PFSK-1 (cell line): Measurements from ENCODE around the gene TPST1.

Source experiments
- FOXP2 ChIP-seq: optimal IDR thresholded peaks from 2 replicates; pipeline ENCODE3; 2011; ENCODE audit warnings: borderline replicate concordance, control low read depth, inconsistent platforms; ENCODE audit not compliant: insufficient read depth; ENCODE audit errors: extremely low read length, extremely low read depth
- POLR2AphosphoS5 ChIP-seq: IDR thresholded peaks from 2 replicates; pipeline ENCODE4 v1.6.1; 2012; ENCODE audit warnings: low read depth, mild to moderate bottlenecking, control low read depth, low read length, moderate library complexity
- SIN3A ChIP-seq: IDR thresholded peaks from 2 replicates; pipeline ENCODE4 v1.6.1; 2012; ENCODE audit warnings: mild to moderate bottlenecking, low read length, moderate library complexity, borderline replicate concordance; ENCODE audit not compliant: insufficient read depth
- TAF1 ChIP-seq: IDR thresholded peaks from 2 replicates; pipeline ENCODE4 v1.6.1; 2012; ENCODE audit warnings: low read length, control low read depth, borderline replicate concordance; ENCODE audit not compliant: insufficient read depth
- TF ChIP-seq, protein P1 (sequence below), 2 experiments: IDR thresholded peaks; 2 replicates each; pipeline versions ENCODE4 v1.6.1 to v1.8.0; 2011 to 2012; ENCODE audit warnings: low read depth in 2 of 2, low read length in 2 of 2, control low read depth in 1 of 2, inconsistent platforms in 1 of 2, mild to moderate bottlenecking in 1 of 2, moderate library complexity in 1 of 2; ENCODE audit not compliant: insufficient read depth in 1 of 2

The TPST1 gene

DNA sequence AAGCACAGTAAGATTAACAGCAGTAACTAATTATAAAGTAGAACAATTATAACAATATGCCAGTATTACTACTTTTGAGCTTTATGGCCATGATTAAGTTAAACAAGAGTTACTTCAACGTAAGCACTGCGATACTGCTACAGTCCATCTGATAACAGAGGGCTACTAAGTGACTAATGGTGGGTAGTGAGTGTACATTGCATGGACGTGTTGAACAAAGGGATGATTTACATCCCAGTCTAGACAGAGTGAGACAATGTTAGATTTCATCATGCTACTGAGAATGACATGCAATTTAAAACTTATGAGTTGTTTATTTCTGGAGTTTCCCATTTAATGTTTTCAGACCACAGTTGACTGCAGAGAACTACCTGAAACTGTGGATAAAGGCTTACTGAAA, 45.6 kb downstream of the TPST1 start:
- no peak for TF ChIP-seq SIN3A
- no peak for TF ChIP-seq POLR2AphosphoS5
- no peak for TF ChIP-seq TAF1
- TF ChIP-seq, protein P1, sequence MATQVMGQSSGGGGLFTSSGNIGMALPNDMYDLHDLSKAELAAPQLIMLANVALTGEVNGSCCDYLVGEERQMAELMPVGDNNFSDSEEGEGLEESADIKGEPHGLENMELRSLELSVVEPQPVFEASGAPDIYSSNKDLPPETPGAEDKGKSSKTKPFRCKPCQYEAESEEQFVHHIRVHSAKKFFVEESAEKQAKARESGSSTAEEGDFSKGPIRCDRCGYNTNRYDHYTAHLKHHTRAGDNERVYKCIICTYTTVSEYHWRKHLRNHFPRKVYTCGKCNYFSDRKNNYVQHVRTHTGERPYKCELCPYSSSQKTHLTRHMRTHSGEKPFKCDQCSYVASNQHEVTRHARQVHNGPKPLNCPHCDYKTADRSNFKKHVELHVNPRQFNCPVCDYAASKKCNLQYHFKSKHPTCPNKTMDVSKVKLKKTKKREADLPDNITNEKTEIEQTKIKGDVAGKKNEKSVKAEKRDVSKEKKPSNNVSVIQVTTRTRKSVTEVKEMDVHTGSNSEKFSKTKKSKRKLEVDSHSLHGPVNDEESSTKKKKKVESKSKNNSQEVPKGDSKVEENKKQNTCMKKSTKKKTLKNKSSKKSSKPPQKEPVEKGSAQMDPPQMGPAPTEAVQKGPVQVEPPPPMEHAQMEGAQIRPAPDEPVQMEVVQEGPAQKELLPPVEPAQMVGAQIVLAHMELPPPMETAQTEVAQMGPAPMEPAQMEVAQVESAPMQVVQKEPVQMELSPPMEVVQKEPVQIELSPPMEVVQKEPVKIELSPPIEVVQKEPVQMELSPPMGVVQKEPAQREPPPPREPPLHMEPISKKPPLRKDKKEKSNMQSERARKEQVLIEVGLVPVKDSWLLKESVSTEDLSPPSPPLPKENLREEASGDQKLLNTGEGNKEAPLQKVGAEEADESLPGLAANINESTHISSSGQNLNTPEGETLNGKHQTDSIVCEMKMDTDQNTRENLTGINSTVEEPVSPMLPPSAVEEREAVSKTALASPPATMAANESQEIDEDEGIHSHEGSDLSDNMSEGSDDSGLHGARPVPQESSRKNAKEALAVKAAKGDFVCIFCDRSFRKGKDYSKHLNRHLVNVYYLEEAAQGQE (IDR thresholded peaks at IDR 0.05; ENCODE audit: insufficient read depth in 1 of 2, low read depth in 2 of 2, low read length in 2 of 2) = no peak
- no peak for TF ChIP-seq FOXP2

DNA sequence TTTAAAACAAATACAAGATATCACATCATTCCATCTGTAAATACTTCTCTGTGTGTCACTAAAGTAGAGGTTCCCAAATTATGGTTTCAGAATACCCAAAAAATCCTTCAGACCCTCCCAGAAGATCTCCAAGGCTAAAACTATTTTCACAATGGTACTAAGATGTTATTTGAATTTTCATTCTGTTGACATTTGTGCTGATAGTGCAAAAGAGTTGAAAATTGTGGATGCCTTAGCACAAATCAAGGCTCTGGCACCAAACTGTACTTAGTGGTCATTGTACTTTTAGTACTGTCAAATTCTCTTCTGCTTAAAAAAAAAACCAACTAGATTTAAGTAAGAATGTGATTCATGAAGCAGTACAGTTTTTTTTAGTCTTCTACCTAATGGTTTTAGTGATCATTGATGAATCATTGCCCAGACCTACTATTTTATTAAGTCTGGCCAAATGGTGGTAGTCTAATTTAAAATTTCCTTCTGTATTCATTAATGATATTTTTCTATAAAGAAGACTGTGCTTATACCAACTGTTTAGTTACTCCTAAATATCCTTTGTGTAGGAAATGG, 50.5 kb downstream of the TPST1 start:
- TF ChIP-seq FOXP2 (no peak), SIN3A (no peak), TAF1 (no peak), POLR2AphosphoS5 (no peak)
- TF ChIP-seq, protein P1 (IDR thresholded peaks at IDR 0.05; ENCODE audit: insufficient read depth in 1 of 2, low read depth in 2 of 2, low read length in 2 of 2) = no peak

DNA sequence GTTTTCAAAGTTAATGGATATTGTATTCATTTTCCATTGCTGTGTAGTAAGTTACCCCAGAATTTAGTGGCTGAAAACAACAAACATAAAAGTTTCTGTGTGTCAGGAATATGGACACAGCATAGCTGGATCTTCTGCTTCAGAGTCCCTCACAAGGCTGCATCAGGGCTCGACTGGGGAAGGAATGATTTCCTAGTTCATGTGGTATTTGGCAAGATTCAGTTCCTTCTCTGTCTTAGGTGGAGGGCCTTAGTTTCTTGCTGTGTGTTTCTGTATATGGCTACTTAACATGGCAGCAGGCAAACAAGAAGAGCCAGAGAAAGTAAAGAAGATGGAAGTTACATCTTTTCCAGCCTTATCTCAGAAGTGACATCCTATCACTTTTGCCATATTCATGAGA, 51.1 kb downstream of the TPST1 start:
- TF ChIP-seq POLR2AphosphoS5 = no peak
- TF ChIP-seq FOXP2 = no peak

DNA sequence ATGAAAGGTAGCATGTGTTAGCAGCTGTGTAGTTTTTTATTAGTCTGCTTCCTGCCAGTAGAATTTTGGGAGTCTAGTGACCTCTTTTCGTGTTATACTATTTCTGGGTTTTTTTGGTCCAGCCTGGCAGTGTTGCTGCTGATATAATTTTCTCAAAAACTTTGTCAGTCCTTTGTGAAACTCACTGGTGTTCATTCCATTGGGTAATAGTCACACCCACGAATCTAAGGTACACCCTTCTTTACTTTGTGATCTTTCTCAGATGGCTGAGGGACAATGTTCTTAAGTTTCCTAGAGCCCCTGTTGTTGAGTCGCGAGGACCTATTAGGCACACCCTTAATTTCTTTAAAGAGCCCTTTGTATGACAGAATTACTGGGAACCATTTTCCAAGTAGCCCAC, 52.3 kb downstream of the TPST1 start:
- TF ChIP-seq FOXP2 (no peak), SIN3A (no peak), POLR2AphosphoS5 (no peak)
- TF ChIP-seq, protein P1 (IDR thresholded peaks at IDR 0.05; ENCODE audit: insufficient read depth in 1 of 2, low read depth in 2 of 2, low read length in 2 of 2) = no peak

DNA sequence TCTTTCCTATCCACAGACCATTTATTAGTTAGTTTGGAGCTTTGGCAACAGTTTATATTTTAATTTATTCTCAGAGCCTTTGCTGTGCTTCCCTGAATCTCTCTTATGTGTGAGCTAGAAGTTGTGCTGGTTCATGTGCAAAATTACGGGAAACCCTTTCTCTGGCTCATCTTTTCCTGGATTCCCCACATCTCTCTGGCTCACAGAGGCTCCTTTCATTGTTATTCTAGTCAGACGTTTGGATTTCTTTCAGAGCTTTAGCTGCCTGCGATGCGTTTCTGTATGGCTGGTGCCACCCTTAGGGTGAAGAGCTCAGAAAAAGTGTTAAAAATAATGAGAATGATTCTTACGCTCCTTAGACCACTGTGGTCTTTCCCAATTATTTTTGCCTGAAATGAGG, 53.3 kb downstream of the TPST1 start:
- TF ChIP-seq, protein P1 (IDR thresholded peaks at IDR 0.05; ENCODE audit: insufficient read depth in 1 of 2, low read depth in 2 of 2, low read length in 2 of 2) = no peak
- TF ChIP-seq POLR2AphosphoS5 = no peak
- TF ChIP-seq SIN3A = no peak
- TF ChIP-seq TAF1 = no peak
- no peak for TF ChIP-seq FOXP2
